Esophagus muscularis mucosa (tissue), 4 donors: Measurements from ENCODE around the gene EFCAB12. TPM values are rescaled to one million over a fixed set of nuclear protein-coding genes. Genes with fewer than 3 reads are reported as not detected.

Source experiments
- DNase-seq: peaks from one replicate; pipeline ENCODE4 v3.0.0-alpha.2; 2017; ENCODE audit errors: extremely low spot score
- H3K27ac ChIP-seq, 4 donors: fragments of 200-600 bp; sonication (generic); replicated peaks in 1 of 4; 1 replicate in 3 of 4; 2 replicates in 1 of 4; pipeline ENCODE4 v1.5.1; 2016 to 2019; ENCODE audit warnings: mild to moderate bottlenecking in 1 of 4
- H3K27me3 ChIP-seq, 4 donors: fragments of 200-600 bp; sonication (generic); one replicate each; pipeline versions ENCODE4 v1.5.1 to v1.6.0; 2016 to 2019
- H3K36me3 ChIP-seq, 4 donors: fragments of 200-600 bp; sonication (generic); one replicate each; pipeline ENCODE4 v1.5.1; 2016 to 2019
- H3K4me1 ChIP-seq, 4 donors: fragments of 200-600 bp; sonication (generic); one replicate each; pipeline ENCODE4 v1.5.1; 2016 to 2019
- H3K4me3 ChIP-seq, 4 donors: fragments of 200-600 bp; sonication (generic); 1 replicate in 2 of 4; 2 replicates in 2 of 4; pipeline ENCODE4 v1.5.1; 2016 to 2019; ENCODE audit warnings: mild to moderate bottlenecking in 4 of 4, moderate library complexity in 1 of 4
- H3K9me3 ChIP-seq, 4 donors: fragments of 200-600 bp; sonication (generic); 1 replicate in 3 of 4; 2 replicates in 1 of 4; pipeline ENCODE4 v1.5.1; 2016 to 2019
- EP300 ChIP-seq: sonication (generic); formaldehyde crosslinking; IDR thresholded peaks from one replicate; pipeline ENCODE4 v1.6.1; 2017; ENCODE audit warnings: antibody characterized with exemption
- POLR2A ChIP-seq: fragments of 450-650 bp; IDR thresholded peaks from one replicate; pipeline ENCODE4 v1.6.1; 2017; ENCODE audit warnings: antibody characterized with exemption, moderate library complexity, mild to moderate bottlenecking, low read depth
- POLR2AphosphoS5 ChIP-seq, 2 donors: sonication (generic); formaldehyde crosslinking; IDR thresholded peaks; one replicate each; pipeline ENCODE4 v1.6.1; 2017; ENCODE audit warnings: antibody characterized with exemption in 2 of 2
- WGBS: methylation state at CpG from one replicate; pipeline ENCODE4 v1.1.5; 2018; 5-methylcytosine and 5-hydroxymethylcytosine counted together
- intact Hi-C: fragments of 100-400 bp; cut with DNase I; formaldehyde crosslinking; loops from one replicate; pipeline ENCODE4 v1.15.1; 2023
- total RNA-seq, 4 donors: library from RNA; depleted of rRNA; stranded (reverse); fragments of >200 nt; gene quantifications; one replicate each; pipeline versions ENCODE4 v1.1.0 to v1.2.1, GENCODE V29; 2016
- TF ChIP-seq, protein P1 (sequence below), 3 experiments: fragments of 200-600 bp in 2 of 3; fragments of 450-650 bp in 1 of 3; sonication (generic) in 2 of 3; IDR thresholded peaks; one replicate each; pipeline ENCODE4 v1.5.1; 2017 to 2019; ENCODE audit warnings: antibody characterized with exemption in 3 of 3, mild to moderate bottlenecking in 2 of 3, moderate library complexity in 1 of 3

EFCAB12 gene
- total RNA-seq, 4 donors from 2014 or later: 0.19 to 0.42 TPM; not detected in 2

GRCh38 chr3:129383292-129383860 is 45.1 kb downstream of the EFCAB12 start:
- TF ChIP-seq, protein P1, sequence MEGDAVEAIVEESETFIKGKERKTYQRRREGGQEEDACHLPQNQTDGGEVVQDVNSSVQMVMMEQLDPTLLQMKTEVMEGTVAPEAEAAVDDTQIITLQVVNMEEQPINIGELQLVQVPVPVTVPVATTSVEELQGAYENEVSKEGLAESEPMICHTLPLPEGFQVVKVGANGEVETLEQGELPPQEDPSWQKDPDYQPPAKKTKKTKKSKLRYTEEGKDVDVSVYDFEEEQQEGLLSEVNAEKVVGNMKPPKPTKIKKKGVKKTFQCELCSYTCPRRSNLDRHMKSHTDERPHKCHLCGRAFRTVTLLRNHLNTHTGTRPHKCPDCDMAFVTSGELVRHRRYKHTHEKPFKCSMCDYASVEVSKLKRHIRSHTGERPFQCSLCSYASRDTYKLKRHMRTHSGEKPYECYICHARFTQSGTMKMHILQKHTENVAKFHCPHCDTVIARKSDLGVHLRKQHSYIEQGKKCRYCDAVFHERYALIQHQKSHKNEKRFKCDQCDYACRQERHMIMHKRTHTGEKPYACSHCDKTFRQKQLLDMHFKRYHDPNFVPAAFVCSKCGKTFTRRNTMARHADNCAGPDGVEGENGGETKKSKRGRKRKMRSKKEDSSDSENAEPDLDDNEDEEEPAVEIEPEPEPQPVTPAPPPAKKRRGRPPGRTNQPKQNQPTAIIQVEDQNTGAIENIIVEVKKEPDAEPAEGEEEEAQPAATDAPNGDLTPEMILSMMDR (IDR thresholded peaks at IDR 0.05): peak; percentile 51 to 74 (median 56)
- TF ChIP-seq EP300: no peak
- Histone ChIP-seq H3K4me3 (no peak overlapping the region), H3K27me3 (no peaks in the 10 kb centered on the region), H3K4me1 (peaks cover 0 to 7% (median 4%) of the 10 kb centered on the region in 4 donors), H3K36me3 (peaks cover 14 to 27% (median 17%) of the 10 kb centered on the region in 4 donors), H3K27ac (no peak overlapping the region), H3K9me3 (no peaks in the 10 kb centered on the region)
- intact Hi-C loops: no loop called here
- 56% methylated on average over 6 of the region's 6 CpGs for WGBS
- no peak for DNase-seq

DNA sequence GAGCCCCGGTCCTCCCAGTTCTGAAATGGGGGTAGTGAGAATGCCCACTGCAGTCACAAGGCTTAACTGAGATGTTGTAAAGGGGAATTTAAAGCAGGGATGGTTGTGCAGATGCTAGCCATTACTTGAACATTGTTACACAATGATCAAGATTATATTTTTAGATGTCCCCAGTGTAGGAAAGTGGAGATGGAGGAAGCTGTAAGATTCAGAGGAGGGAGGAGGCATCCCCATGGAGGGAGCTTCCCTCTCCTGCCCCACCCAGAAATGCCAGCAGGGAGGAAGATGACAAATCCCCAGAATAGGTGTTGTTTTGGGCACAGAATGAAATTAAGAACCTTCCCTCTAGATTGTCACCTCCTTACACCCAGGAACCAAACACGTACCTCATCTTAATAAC is 46.1 kb downstream of the EFCAB12 start:
- peaks cover 0 to 7% (median 2%) of the 10 kb centered on the region in 4 donors for H3K4me1 ChIP-seq
- H3K27me3 ChIP-seq: no peaks in the 10 kb centered on the region
- WGBS: 76% methylated on average over 2 of the region's 2 CpGs
- no peaks in the 10 kb centered on the region for H3K9me3 ChIP-seq
- H3K36me3 ChIP-seq: peaks cover 5 to 17% (median 8%) of the 10 kb centered on the region in 4 donors
- no peak for TF ChIP-seq EP300
- no peak for DNase-seq
- H3K4me3 ChIP-seq: no peak overlapping the region
- intact Hi-C loops: no loop called here
- no peak overlapping the region for H3K27ac ChIP-seq

DNA sequence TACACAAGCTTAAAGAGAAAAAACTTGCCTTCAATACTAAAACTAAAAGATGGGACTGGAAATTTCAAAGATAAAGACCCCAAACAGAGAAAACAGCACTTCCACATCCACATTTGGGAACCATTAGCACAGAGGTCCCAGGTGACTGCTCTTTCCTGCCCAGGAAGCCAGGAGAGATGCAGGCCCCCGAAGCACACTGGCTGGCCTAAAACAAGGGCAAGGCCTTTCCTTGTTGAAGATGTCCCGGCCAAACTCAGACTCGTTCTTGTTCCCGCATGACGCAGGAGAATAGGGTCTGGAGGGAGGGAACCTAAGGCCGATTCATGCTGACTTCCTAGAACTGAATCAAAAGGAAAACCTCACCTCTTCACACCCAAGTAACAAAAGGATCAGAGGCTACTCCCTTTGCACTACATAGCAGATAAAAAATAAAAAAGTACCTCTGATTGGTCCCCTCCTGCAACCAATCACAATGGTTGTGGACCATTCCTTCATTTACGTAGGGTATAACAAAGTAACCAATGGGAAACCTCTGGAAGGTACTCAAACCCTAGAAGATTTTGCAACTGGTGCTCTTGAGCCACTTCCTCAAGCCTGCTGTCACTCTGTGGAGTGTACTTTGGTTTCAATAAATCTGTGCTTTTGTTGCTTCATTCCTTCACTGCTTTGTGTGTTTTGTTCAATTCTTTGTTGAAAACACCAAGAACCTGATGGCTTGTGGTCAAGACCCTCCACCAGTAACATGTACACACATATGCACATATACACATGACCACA is 48.7 kb downstream of the EFCAB12 start:
- 90% methylated on average over 7 of the region's 7 CpGs for WGBS

DNA sequence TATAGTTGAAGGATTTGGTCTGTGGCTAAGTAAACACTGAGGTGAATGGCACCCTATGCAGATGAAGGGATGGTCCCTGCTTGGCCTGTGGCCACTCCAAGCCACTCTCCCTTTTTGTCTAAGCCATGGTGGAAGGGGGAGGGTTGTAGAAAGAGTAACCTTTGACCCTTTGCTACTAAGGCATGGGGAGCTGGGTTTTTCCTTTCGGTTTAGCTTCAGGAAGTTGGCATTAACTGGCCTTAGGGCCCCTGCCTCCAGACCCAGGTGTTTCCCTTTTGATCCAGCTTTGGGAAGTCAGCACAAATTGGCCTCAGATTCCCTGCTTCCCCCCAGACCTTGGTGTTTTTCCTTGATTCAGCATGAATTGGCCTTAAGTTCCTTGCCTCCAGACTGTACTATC is 49.5 kb downstream of the EFCAB12 start:
- peaks cover 0 to 5% (median 0%) of the 10 kb centered on the region in 4 donors for H3K36me3 ChIP-seq
- TF ChIP-seq POLR2AphosphoS5 (IDR thresholded peaks at IDR 0.05) (no peak), EP300 (no peak), POLR2A (no peak)
- TF ChIP-seq, protein P1 (IDR thresholded peaks at IDR 0.05): no peak
- no peaks in the 10 kb centered on the region for H3K9me3 ChIP-seq
- WGBS: no CpG with 5 or more reads among the region's 1 CpG
- H3K27me3 ChIP-seq: no peaks in the 10 kb centered on the region
- no peak overlapping the region for H3K4me3 ChIP-seq
- H3K27ac ChIP-seq: no peak overlapping the region
- intact Hi-C loops: no loop called here
- peaks cover 0 to 7% (median 2%) of the 10 kb centered on the region in 4 donors for H3K4me1 ChIP-seq
- DNase-seq: no peak

More for the DNA sequence above, 48.7 kb downstream of the EFCAB12 start:
- no peaks in the 10 kb centered on the region for H3K27me3 ChIP-seq
- TF ChIP-seq POLR2A (no peak), POLR2AphosphoS5 (IDR thresholded peaks at IDR 0.05) (no peak), EP300 (no peak)
- TF ChIP-seq, protein P1 (IDR thresholded peaks at IDR 0.05): no peak
- H3K9me3 ChIP-seq: no peaks in the 10 kb centered on the region
- H3K27ac ChIP-seq: no peak overlapping the region
- peaks cover 0 to 5% (median 0%) of the 10 kb centered on the region in 4 donors for H3K36me3 ChIP-seq
- DNase-seq: no peak
- H3K4me1 ChIP-seq: peaks cover 0 to 7% (median 2%) of the 10 kb centered on the region in 4 donors
- no peak overlapping the region for H3K4me3 ChIP-seq
- intact Hi-C loops: no loop called here

DNA sequence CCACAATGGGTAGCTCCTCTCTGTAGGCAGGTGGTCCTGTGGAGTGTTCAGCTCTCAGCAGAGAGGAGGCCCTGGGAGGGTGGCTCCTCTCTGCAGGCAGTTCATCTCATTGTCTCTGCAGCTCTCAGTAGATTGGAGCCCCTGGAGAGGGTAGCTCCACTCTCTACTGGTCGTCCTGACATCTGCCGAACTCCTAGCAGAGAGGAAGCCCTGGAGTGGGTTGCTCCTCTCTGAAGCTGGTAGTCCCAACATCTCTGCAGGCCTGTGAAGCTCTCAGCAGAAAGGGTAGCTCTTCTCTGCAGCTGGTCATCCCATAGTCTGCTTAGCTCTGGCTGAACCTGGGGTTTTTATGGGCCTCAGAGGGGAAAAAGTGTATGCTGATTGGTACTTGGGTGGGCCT is 50.8 kb downstream of the EFCAB12 start:
- TF ChIP-seq POLR2AphosphoS5 (IDR thresholded peaks at IDR 0.05): no peak
- no peak for TF ChIP-seq POLR2A
- TF ChIP-seq EP300: no peak
- TF ChIP-seq, protein P1 (IDR thresholded peaks at IDR 0.05): no peak
- intact Hi-C loops: no loop called here
- 71% methylated on average over 1 of the region's 2 CpGs for WGBS
- no peak overlapping the region for H3K27ac ChIP-seq
- no peak for DNase-seq
- H3K4me1 ChIP-seq: peaks cover 0 to 7% (median 2%) of the 10 kb centered on the region in 4 donors
- H3K27me3 ChIP-seq: no peaks in the 10 kb centered on the region
- H3K36me3 ChIP-seq: peaks cover 0 to 5% (median 0%) of the 10 kb centered on the region in 4 donors
- H3K4me3 ChIP-seq: no peak overlapping the region
- H3K9me3 ChIP-seq: no peaks in the 10 kb centered on the region
